HCT116 (cell line): ENCODE measurements around the gene CNFN.

ENCODE experiments used
- CTCF ChIP-seq, 3 experiments: fragments of 200-600 bp in 1 of 3; sonication (generic) in 1 of 3; IDR thresholded peaks in 2 of 3; conservative IDR thresholded peaks in 1 of 3; 2 replicates each; pipeline ENCODE4 v1.5.1; 2012 to 2017; ENCODE audit warnings: low read depth in 2 of 3, low read length in 2 of 3, antibody characterized with exemption in 1 of 3, borderline replicate concordance in 1 of 3, control low read depth in 1 of 3, mild to moderate bottlenecking in 1 of 3, mixed read lengths in 1 of 3, mixed run types in 1 of 3, moderate library complexity in 1 of 3; ENCODE audit not compliant: insufficient read depth in 1 of 3
- EZH2 ChIP-seq: fragments of 200-600 bp; sonication (generic); IDR thresholded peaks from 2 replicates; pipeline ENCODE4 v1.6.1; 2017; ENCODE audit warnings: antibody characterized with exemption, mixed run types
- EZH2phosphoT487 ChIP-seq: fragments of 200-600 bp; IDR thresholded peaks from 2 replicates; pipeline ENCODE4 v1.6.1; 2018; ENCODE audit warnings: antibody characterized with exemption, borderline replicate concordance
- JUND ChIP-seq: IDR thresholded peaks from 2 replicates; pipeline ENCODE4 v1.6.1; 2012
- MAX ChIP-seq: IDR thresholded peaks from 2 replicates; pipeline ENCODE4 v1.6.1; 2012
- POLR2A ChIP-seq: IDR thresholded peaks from 2 replicates; pipeline ENCODE4 v1.7.0; 2011; ENCODE audit warnings: borderline replicate concordance; ENCODE audit not compliant: insufficient read depth, insufficient read length; ENCODE audit errors: extremely low read depth
- RAD21 ChIP-seq: IDR thresholded peaks from 2 replicates; pipeline ENCODE4 v1.6.1; 2012; ENCODE audit warnings: low read depth, mild to moderate bottlenecking
- REST ChIP-seq: IDR thresholded peaks from 2 replicates; pipeline ENCODE4 v1.6.1; 2012; ENCODE audit warnings: low read depth
- SP1 ChIP-seq: IDR thresholded peaks from 2 replicates; pipeline ENCODE4 v1.6.1; 2012; ENCODE audit warnings: low read depth
- SRF ChIP-seq: IDR thresholded peaks from 2 replicates; pipeline ENCODE4 v1.6.1; 2012; ENCODE audit warnings: low read depth
- YY1 ChIP-seq: IDR thresholded peaks from 2 replicates; pipeline ENCODE4 v1.6.1; 2011; ENCODE audit warnings: low read length, low read depth, moderate library complexity, mild to moderate bottlenecking; ENCODE audit not compliant: insufficient replicate concordance; ENCODE audit errors: extremely low read depth
- ZFX ChIP-seq: fragments of 450-650 bp; IDR thresholded peaks from 2 replicates; pipeline ENCODE4 v1.6.1; 2017
- ZNF274 ChIP-seq: fragments of 200-500 bp; sonication (Bioruptor generic); IDR thresholded peaks from 2 replicates; pipeline ENCODE4 v1.6.1; 2014; ENCODE audit warnings: mild to moderate bottlenecking, low read depth, low read length, inconsistent platforms

GRCh38 chr19:42428676-42429075 lies 38.6 kb upstream of the CNFN start:
- TF ChIP-seq ZNF274: no peak
- no peak for TF ChIP-seq YY1
- TF ChIP-seq CTCF (IDR thresholded peaks at IDR 0.05 in 2 of 3, conservative IDR thresholded peaks at IDR 0.05 in 1 of 3; ENCODE audit: borderline replicate concordance in 1 of 3, insufficient read depth in 1 of 3, low read depth in 2 of 3, low read length in 2 of 3): no peak
- TF ChIP-seq ZFX: no peak
- no peak for TF ChIP-seq EZH2
- TF ChIP-seq SRF: no peak
- TF ChIP-seq REST: no peak
- TF ChIP-seq RAD21: no peak
- no peak for TF ChIP-seq POLR2A
- TF ChIP-seq EZH2phosphoT487: no peak
- no peak for TF ChIP-seq JUND
- TF ChIP-seq MAX: no peak
- no peak for TF ChIP-seq SP1
